ENCODE results near the gene SNCA.

DNA sequence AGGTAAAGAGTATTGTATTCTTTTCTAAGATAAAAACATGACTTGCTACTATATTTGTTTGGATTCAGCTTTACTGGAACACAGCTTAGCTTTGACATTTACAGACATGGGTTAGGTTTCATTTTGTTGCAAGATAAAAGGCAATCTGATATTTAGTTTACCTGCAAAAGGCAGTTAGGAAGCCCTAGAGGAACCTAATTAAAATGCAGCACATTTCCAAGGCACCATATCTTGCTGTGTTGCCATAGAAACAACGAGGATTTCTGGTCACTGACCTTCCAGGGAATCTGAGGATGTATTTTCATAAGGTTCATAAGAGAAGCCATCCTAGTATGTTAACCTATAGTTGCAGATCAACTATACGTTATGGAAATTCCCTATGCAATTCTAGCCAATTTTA is 116.0 kb downstream of the SNCA start:
- TF ChIP-seq MZF1 (tag by site-specific recombination; IDR thresholded peaks at IDR 0.05; ENCODE audit: borderline replicate concordance) (no peak), ZBTB21 (tag by site-specific recombination; IDR thresholded peaks at IDR 0.05) (no peak), ZNF768 (tag by site-specific recombination; IDR thresholded peaks at IDR 0.05) (no peak), SP2 (tag by site-specific recombination; IDR thresholded peaks at IDR 0.05) (no peak), ZNF433 (tag by site-specific recombination; IDR thresholded peaks at IDR 0.05; ENCODE audit: low read depth) (no peak), ZNF19 (tag by site-specific recombination; IDR thresholded peaks at IDR 0.05; ENCODE audit: low read depth) (no peak), ZNF561 (tag by site-specific recombination; IDR thresholded peaks at IDR 0.05; ENCODE audit: borderline replicate concordance) (no peak), ZNF560 (tag by site-specific recombination; IDR thresholded peaks at IDR 0.05; ENCODE audit: borderline replicate concordance) (no peak), ZBTB7A (tag by site-specific recombination; IDR thresholded peaks at IDR 0.05; ENCODE audit: low read depth) (no peak), SCRT1 (tag by site-specific recombination; IDR thresholded peaks at IDR 0.05; ENCODE audit: borderline replicate concordance) (no peak)
- TF ChIP-seq, protein P1, sequence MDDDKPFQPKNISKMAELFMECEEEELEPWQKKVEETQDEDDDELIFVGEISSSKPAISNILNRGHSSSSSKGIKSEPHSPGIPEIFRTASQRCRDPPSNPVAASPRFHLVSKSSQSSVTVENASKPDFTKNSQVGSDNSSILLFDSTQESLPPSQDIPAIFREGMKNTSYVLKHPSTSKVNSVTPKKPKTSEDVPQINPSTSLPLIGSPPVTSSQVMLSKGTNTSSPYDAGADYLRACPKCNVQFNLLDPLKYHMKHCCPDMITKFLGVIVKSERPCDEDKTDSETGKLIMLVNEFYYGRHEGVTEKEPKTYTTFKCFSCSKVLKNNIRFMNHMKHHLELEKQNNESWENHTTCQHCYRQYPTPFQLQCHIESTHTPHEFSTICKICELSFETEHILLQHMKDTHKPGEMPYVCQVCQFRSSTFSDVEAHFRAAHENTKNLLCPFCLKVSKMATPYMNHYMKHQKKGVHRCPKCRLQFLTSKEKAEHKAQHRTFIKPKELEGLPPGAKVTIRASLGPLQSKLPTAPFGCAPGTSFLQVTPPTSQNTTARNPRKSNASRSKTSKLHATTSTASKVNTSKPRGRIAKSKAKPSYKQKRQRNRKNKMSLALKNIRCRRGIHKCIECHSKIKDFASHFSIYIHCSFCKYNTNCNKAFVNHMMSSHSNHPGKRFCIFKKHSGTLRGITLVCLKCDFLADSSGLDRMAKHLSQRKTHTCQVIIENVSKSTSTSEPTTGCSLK (tag by site-specific recombination; IDR thresholded peaks at IDR 0.05) = no peak
- TF ChIP-seq, protein P2, sequence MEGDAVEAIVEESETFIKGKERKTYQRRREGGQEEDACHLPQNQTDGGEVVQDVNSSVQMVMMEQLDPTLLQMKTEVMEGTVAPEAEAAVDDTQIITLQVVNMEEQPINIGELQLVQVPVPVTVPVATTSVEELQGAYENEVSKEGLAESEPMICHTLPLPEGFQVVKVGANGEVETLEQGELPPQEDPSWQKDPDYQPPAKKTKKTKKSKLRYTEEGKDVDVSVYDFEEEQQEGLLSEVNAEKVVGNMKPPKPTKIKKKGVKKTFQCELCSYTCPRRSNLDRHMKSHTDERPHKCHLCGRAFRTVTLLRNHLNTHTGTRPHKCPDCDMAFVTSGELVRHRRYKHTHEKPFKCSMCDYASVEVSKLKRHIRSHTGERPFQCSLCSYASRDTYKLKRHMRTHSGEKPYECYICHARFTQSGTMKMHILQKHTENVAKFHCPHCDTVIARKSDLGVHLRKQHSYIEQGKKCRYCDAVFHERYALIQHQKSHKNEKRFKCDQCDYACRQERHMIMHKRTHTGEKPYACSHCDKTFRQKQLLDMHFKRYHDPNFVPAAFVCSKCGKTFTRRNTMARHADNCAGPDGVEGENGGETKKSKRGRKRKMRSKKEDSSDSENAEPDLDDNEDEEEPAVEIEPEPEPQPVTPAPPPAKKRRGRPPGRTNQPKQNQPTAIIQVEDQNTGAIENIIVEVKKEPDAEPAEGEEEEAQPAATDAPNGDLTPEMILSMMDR (tag by site-specific recombination; IDR thresholded peaks at IDR 0.05) = no peak
- TF ChIP-seq, protein P3, sequence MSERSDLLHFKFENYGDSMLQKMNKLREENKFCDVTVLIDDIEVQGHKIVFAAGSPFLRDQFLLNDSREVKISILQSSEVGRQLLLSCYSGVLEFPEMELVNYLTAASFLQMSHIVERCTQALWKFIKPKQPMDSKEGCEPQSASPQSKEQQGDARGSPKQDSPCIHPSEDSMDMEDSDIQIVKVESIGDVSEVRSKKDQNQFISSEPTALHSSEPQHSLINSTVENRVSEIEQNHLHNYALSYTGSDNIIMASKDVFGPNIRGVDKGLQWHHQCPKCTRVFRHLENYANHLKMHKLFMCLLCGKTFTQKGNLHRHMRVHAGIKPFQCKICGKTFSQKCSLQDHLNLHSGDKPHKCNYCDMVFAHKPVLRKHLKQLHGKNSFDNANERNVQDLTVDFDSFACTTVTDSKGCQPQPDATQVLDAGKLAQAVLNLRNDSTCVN (tag by site-specific recombination; optimal IDR thresholded peaks at IDR 0.05) = no peak
- TF ChIP-seq, protein P4, sequence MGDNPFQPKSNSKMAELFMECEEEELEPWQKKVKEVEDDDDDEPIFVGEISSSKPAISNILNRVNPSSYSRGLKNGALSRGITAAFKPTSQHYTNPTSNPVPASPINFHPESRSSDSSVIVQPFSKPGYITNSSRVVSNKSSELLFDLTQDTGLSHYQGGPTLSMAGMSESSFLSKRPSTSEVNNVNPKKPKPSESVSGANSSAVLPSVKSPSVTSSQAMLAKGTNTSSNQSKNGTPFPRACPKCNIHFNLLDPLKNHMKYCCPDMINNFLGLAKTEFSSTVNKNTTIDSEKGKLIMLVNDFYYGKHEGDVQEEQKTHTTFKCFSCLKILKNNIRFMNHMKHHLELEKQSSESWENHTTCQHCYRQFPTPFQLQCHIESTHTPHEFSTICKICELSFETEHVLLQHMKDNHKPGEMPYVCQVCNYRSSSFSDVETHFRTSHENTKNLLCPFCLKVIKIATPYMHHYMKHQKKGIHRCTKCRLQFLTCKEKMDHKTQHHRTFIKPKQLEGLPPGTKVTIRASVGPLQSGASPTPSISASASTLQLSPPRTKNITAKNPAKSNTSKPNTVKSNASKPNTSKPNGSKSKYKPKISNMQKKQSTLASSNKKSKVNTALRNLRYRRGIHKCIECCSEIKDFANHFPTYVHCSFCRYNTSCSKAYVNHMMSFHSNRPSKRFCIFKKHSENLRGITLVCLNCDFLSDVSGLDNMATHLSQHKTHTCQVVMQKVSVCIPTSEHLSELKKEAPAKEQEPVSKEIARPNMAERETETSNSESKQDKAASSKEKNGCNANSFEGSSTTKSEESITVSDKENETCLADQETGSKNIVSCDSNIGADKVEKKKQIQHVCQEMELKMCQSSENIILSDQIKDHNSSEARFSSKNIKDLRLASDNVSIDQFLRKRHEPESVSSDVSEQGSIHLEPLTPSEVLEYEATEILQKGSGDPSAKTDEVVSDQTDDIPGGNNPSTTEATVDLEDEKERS (tag by site-specific recombination; IDR thresholded peaks at IDR 0.05) = no peak

Data from HEK293 (cell line).